Left lobe of liver (tissue), 2 donors: ENCODE results near the gene PIP4K2A. TPM values are rescaled to one million over a fixed set of nuclear protein-coding genes. Genes with fewer than 3 reads are reported as not detected.
A peak's percentile ranks its signal among the peaks of the same experiment; 100 is the strongest.

Source experiments
- ATAC-seq: fragments of 200-7000 bp; cut with Tn5 transposase; one replicate; pipeline ENCODE4 v1.9.1; 2020; ENCODE audit warnings: mild to moderate bottlenecking, moderate library complexity
- DNase-seq: peaks from one replicate; pipeline ENCODE4 v3.0.0-alpha.2; 2020; ENCODE audit warnings: low spot score
- total RNA-seq: library from RNA; stranded (reverse); gene quantifications from one replicate; pipeline ENCODE4 v1.2.1, GENCODE V29; 2021
- donor health status: DM: no; HTN: no; CAD: no; lungs with moderate emphysema.
- donor health status: DM: no; HTN: yes; CAD: no.

The PIP4K2A gene
- total RNA-seq, 1 donor from 2014 or later: 10.9 TPM

GRCh38 chr10:22560096-22560912 lies 154.1 kb downstream of the PIP4K2A start:
- DNase-seq (no peak), ATAC-seq (no peak)

DNA sequence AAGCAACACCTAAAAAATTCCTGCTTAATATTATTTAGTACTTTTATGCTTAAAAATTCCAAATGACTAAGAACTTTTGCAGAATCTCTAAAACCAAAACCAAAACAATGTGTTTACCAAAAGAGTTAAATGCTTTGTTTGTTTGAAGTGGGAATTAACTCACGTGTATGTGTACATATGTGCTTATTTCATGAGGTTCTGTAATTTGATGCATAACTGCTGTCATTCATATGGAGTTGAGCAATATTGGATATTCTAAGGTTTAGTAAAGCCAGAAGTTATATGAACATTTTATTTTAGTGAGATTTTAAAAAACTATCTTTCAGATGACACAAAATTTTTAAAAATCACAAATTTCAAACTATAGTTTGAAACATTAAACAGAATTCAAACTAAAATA lies 157.1 kb downstream of the PIP4K2A start:
- ATAC-seq (no peak), DNase-seq (no peak)

DNA sequence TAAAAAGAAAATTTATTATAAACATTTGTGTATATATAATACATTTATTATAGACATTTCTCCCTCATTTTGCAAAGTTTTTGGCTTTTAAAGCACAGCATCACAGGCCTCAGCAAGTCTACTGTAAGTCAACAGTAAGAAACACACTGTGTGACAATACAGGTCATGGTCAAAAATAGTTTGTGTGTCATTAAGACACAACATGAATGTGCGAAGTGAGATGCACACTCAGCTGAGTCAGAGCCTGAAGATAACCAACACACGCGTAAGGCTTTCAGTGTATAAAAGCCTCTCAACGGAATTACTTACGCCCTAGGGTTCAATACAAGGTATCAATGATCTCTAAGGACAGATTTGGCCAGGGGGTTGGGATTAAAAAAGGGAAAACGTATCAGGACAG lies 157.6 kb downstream of the PIP4K2A start:
- ATAC-seq (no peak), DNase-seq (no peak)

DNA sequence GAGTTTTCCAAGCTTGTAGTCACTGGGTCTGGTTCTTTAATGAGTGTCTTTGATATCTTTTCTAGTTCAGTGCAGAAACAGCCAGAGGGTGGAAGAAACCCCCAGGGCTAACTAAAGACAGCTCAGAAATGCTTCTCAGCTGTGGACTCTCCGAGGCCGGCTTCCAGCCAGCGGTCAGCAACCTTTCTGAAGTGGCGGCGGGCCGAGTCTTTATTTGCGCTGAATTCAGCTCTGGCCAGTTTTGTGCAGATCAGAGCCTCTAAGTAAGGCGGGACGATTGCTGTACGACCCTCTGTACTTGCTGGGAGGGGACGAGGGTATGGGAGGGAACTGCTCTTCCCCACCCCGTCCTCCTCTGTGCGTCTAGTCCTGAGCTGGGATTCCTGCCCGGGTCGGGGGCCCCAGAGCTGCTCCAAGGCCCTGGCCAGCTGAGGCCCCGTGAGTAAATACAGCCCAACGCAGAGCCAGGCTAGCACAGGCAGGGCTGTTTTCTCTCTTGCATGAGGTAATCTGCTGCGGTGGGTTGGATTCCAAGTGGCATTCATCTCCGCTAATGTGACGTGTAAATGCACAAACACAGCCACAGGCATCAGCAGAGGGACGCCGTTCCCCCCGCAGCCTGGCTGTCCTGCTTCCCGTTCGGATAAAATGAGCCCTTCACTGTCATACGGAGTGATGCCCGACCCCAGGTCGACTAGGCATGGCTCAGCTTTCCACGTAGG lies 159.8 kb downstream of the PIP4K2A start:
- ATAC-seq: peak; percentile 96

DNA sequence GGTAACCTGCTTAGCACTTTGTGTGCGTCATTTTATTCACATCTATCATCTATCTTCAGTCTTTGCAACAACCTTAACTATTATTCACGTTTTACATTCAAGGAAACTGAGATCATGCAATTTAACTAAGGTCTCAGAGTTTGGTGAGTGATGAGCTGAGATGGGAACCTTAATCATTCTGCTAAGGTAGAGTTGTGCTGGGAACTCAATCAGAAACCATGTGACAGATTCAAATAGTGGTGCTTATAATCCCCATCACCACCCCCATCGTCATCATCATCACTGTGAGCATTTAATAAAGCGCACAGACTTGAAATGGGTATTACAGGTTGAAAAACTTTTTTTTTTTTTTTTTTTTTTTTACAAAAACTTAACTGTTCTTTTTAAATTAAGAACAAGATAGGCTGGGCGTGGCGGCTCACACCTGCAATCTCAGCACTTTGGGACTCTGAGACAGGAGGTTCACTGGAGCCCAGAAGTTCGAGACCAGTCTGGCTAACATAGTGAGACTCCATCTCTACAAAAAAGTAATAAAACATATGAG lies 160.9 kb downstream of the PIP4K2A start:
- no peak for DNase-seq
- ATAC-seq: no peak

More for the DNA sequence above, 159.8 kb downstream of the PIP4K2A start:
- DNase-seq: peak; percentile 84

DNA sequence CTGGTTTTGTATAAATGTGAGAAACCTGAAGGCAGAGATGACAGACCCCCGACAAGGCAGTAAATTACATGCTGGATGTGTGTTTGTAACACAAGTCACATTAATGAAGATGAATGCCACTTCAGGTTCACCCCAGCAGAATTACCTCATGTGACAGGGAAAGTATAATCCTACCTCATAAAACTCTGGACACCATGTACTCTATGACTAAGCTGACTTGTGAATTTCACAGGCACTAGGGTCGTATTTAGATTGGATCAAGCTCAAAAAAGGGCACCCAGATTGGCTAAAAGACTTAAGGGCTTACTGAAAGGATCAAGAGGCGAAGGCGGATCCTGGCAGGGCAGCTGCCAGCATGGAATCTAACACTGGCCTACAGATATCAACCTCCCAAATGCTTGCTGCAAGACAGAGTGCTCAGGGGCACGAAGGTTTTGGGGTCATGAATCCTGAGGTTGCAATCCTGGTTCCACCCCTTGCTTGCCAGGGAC lies 161.4 kb downstream of the PIP4K2A start:
- ATAC-seq: no peak
- DNase-seq: no peak

DNA sequence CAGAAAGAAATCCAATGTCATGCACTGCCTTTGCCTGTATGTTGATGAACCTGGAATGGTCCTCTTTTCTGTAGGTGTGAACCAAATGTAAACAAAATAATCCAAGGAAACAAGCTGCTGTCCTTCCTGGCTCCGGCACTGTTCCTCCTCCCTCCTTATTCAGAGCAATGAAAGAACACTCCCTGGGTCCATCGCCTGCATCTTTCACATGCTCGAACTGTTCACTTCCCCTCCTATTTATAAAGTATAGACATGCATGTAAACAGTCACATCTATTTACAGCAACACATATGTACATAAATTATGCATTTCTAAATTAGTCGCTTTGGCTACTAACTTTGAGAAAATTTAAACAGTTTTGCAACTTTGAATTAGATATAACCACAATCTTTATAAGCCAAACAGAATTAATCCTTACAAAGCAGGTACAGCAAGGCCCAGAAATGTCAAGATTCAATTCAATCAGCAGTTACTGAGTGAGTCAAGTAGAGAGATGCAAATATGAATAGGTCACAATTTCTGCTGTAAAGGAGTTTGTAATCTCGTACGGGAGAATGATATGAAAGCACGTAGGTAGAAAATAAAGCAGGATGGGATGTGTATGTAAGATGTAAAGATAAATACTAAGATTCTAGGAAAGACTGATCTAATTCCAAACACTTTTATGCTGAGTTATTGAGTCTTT lies 162.6 kb downstream of the PIP4K2A start:
- DNase-seq (no peak), ATAC-seq (no peak)

DNA sequence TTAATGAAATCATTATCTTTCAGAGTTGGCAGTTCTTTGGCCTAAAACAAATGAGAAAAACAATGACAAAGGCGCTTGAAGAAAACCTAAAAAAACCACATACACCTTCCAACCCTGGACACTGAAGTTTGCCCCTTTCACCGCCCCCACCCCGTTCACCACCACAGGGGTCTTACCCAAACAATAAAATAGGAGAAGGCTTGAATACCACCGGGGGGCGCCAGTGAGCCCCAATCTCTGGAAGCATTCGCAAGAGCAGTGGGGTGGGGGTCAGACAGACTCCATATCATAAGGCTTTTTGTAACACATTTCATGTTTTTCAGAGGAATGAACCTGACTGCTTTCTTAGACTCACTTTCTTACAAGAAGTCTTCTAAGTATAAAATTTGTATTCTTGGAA lies 163.6 kb downstream of the PIP4K2A start:
- ATAC-seq (no peak), DNase-seq (no peak)

GRCh38 chr10:22548344-22548743 lies 166.0 kb downstream of the PIP4K2A start:
- ATAC-seq: no peak

DNA sequence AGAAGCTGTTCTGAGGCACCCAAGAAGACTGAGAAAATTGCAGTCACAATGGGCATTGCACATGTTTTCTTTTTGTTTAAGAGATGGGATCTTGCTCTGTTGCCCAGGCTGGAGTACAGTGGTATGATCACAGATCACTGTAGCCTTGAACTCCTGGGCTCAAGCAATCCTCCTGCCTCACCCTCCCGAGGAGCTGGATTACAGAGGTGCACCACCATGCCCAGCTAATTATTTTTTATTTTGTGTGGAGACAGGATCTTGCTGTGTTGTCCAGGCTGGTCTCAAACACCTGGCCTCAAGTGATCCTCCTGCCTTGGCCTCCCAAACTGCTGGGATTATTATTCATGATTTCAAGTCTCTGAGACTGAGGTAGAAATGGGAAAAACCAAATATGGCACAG lies 168.7 kb downstream of the PIP4K2A start:
- ATAC-seq (no peak), DNase-seq (no peak)

More at GRCh38 chr10:22548344-22548743, 166.0 kb downstream of the PIP4K2A start:
- no peak for DNase-seq

GRCh38 chr10:22544325-22545068 lies 169.9 kb downstream of the PIP4K2A start:
- DNase-seq: no peak
- ATAC-seq: no peak

GRCh38 chr10:22542773-22543172 lies 171.6 kb downstream of the PIP4K2A start:
- DNase-seq (no peak), ATAC-seq (peak; percentile 29)

GRCh38 chr10:22541900-22542299 lies 172.5 kb downstream of the PIP4K2A start:
- no peak for ATAC-seq
- no peak for DNase-seq

- no peak for DNase-seq
- ATAC-seq: no peak
These were observed 174.6 kb downstream of the PIP4K2A start for GRCh38 chr10:22539579-22540298.

GRCh38 chr10:22537810-22538209 lies 176.6 kb downstream of the PIP4K2A start:
- no peak for DNase-seq
- no peak for ATAC-seq

- no peak for ATAC-seq
- no peak for DNase-seq
These were observed 177.8 kb downstream of the PIP4K2A start for GRCh38 chr10:22536620-22537019.

GRCh38 chr10:22534849-22535604 lies 179.4 kb downstream of the PIP4K2A start:
- no peak for ATAC-seq
- DNase-seq: no peak

- ATAC-seq: no peak
- no peak for DNase-seq
These were observed 182.9 kb downstream of the PIP4K2A start for GRCh38 chr10:22531441-22531840.

- DNase-seq (no peak), ATAC-seq (no peak)
These were observed 183.4 kb downstream of the PIP4K2A start for GRCh38 chr10:22531008-22531407.
